SU-DHL-6 (cell line): ENCODE measurements around the gene HOXD3.

ENCODE experiments used
- H2AFZ ChIP-seq: fragments of 200-600 bp; sonication (generic); 2 replicates; pipeline ENCODE4 v1.6.1; 2014; ENCODE audit warnings: low read depth, mild to moderate bottlenecking, moderate library complexity, mixed read lengths, antibody characterized with exemption, low read length; ENCODE audit not compliant: severe bottlenecking
- H3F3A ChIP-seq: fragments of 200-600 bp; shearing (Covaris generic); 2 replicates; pipeline ENCODE4 v1.6.0; 2016; ENCODE audit warnings: antibody characterized with exemption, mild to moderate bottlenecking; ENCODE audit not compliant: insufficient read depth
- H3K27ac ChIP-seq: fragments of 200-600 bp; sonication (generic); 2 replicates; pipeline ENCODE4 v1.5.1; 2016; ENCODE audit warnings: low read depth, mild to moderate bottlenecking, low read length, moderate library complexity, mixed read lengths
- H3K27me3 ChIP-seq: fragments of 200-600 bp; sonication (generic), shearing (Covaris generic); 2 replicates; pipeline ENCODE4 v1.6.0; 2014; ENCODE audit warnings: mild to moderate bottlenecking, low read length
- H3K36me3 ChIP-seq: fragments of 200-600 bp; sonication (generic); 2 replicates; pipeline ENCODE4 v1.6.1; 2014; ENCODE audit warnings: mild to moderate bottlenecking, low read length, mixed read lengths
- H3K4me2 ChIP-seq: fragments of 300-600, 200-600 bp; shearing (Covaris generic), sonication (generic); 2 replicates; pipeline ENCODE4 v1.6.0; 2014; ENCODE audit warnings: low read length, low read depth, mild to moderate bottlenecking; ENCODE audit not compliant: poor library complexity, severe bottlenecking
- H3K4me3 ChIP-seq: fragments of 200-600 bp; sonication (generic); 2 replicates; pipeline ENCODE4 v1.5.1; 2014; ENCODE audit warnings: antibody characterized with exemption, low read length, mild to moderate bottlenecking, mixed read lengths; ENCODE audit not compliant: insufficient read depth, poor library complexity, severe bottlenecking
- H3K79me2 ChIP-seq: fragments of 200-600 bp; sonication (generic); 2 replicates; pipeline ENCODE4 v1.6.1; 2014; ENCODE audit warnings: mild to moderate bottlenecking, low read length, moderate library complexity; ENCODE audit not compliant: insufficient read depth
- H3K9ac ChIP-seq: fragments of 200-600 bp; sonication (generic); 2 replicates; pipeline ENCODE4 v1.7.0; 2014; ENCODE audit warnings: mild to moderate bottlenecking, low read length
- H3K9me2 ChIP-seq: fragments of 200-600 bp; sonication (generic); replicated peaks from 2 replicates; pipeline ENCODE4 v1.6.1; 2014; ENCODE audit warnings: low read length; ENCODE audit not compliant: insufficient read depth
- H3K9me3 ChIP-seq: fragments of 200-600 bp; sonication (generic); 2 replicates; pipeline ENCODE4 v1.6.1; 2014; ENCODE audit warnings: low read length, mixed read lengths; ENCODE audit not compliant: insufficient read depth
- H4K20me1 ChIP-seq: fragments of 200-600 bp; sonication (generic); 2 replicates; pipeline ENCODE4 v1.6.1; 2014; ENCODE audit warnings: low read depth, mild to moderate bottlenecking, antibody characterized with exemption, low read length, moderate library complexity, mixed read lengths
- CTCF ChIP-seq: fragments of 200-600 bp; sonication (generic); IDR thresholded peaks from one replicate; pipeline ENCODE4 v1.5.1; 2017; ENCODE audit warnings: antibody characterized with exemption, mild to moderate bottlenecking, low read length, moderate library complexity; ENCODE audit not compliant: insufficient read depth, poor library complexity, severe bottlenecking
- EZH2phosphoT487 ChIP-seq: fragments of 200-600 bp; sonication (generic), shearing (Covaris generic); conservative IDR thresholded peaks from 2 replicates; pipeline ENCODE4 v1.6.1; 2018; ENCODE audit warnings: mild to moderate bottlenecking, antibody characterized with exemption, low read length, moderate library complexity, mixed read lengths

Gene HOXD3

DNA sequence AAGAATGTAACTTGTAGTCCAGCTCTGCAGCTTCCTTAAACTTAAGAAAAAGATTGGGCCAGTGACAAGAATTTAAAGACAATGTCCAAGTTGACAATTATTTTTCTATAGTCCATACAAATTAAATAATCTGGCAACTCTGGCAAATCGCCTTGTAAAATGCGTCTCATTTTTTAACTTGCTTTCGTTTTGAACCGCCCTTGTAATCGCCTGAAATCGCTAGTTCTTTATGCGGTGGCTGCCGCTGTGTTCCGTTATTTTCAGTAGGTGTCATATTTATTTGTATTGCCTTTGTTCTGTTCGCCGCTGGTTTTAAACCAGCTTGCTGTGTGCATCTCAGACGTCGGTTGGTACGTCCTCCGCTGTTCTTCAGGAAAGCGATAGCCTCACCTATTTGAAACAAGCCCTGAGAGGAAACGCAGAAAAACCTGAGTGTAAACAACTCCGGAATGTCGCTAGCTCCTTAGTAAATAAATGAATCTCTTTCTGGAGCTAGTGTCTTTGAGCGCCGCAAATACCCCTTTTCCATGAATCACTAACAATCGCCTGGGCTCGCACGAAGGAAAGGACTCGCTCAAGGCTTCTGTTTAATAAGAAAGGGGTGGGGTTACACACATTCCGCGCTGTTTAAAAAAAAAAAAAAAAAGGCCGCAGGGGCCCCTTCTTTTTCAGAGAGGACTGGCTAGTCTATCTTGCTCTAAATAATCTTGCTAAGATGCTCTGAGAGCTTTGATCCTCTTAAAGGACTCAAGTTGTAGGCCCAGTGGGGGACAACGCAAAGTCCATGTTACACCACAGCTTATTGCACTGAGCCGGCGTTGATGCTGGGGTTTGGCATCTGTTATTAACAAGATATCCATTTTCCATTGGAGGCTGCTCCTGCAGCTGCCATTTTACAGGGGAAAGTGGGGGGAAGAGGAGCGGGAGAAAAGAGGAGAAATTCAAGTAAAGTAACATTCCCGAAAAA is 24.6 kb upstream of the HOXD3 start:
- H3K79me2 ChIP-seq: no peaks in the 10 kb centered on the region
- no peaks in the 10 kb centered on the region for H3K27me3 ChIP-seq
- no peak for TF ChIP-seq CTCF
- no peak for TF ChIP-seq EZH2phosphoT487
- H3K9me3 ChIP-seq: no peaks in the 10 kb centered on the region
- no peak overlapping the region for H3K27ac ChIP-seq
- no peak overlapping the region for H2AFZ ChIP-seq
- no peak overlapping the region for H3K4me3 ChIP-seq
- no peaks in the 10 kb centered on the region for H4K20me1 ChIP-seq
- no peaks in the 10 kb centered on the region for H3F3A ChIP-seq
- H3K9me2 ChIP-seq: no peaks in the 10 kb centered on the region
- H3K4me2 ChIP-seq: no peak overlapping the region
- H3K36me3 ChIP-seq: no peaks in the 10 kb centered on the region
- H3K9ac ChIP-seq: no peak overlapping the region

DNA sequence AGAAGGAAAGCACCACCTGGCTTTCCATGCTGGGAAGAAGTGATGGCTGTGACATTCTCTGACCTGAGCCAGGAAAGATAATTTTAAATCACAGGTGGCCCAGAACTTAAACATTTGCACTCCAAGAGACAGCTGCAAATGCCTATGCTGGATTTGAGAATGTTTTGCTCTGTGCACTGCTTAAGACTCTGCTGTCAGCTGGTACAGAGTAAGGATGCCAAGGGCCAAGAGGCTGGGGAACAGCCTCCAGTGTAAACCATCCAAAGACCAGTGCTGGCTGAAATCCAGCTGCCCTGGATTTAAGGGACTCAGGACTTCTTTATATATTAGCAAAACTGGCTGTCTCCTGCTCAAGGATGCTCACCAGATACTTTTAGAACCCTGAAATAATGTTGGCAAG is 23.7 kb upstream of the HOXD3 start:
- no peaks in the 10 kb centered on the region for H3K27me3 ChIP-seq
- TF ChIP-seq EZH2phosphoT487 (no peak), CTCF (no peak)
- H3K79me2 ChIP-seq: no peaks in the 10 kb centered on the region
- H3F3A ChIP-seq: no peaks in the 10 kb centered on the region
- H2AFZ ChIP-seq: no peak overlapping the region
- no peak overlapping the region for H3K4me3 ChIP-seq
- H3K27ac ChIP-seq: no peak overlapping the region
- H3K9ac ChIP-seq: no peak overlapping the region
- H3K9me2 ChIP-seq: no peaks in the 10 kb centered on the region
- H3K9me3 ChIP-seq: no peaks in the 10 kb centered on the region
- no peaks in the 10 kb centered on the region for H4K20me1 ChIP-seq
- no peak overlapping the region for H3K4me2 ChIP-seq
- H3K36me3 ChIP-seq: no peaks in the 10 kb centered on the region

- H3K27me3 ChIP-seq: no peaks in the 10 kb centered on the region
- no peaks in the 10 kb centered on the region for H3K79me2 ChIP-seq
- no peak overlapping the region for H3K27ac ChIP-seq
- H3K9ac ChIP-seq: no peak overlapping the region
- H2AFZ ChIP-seq: no peak overlapping the region
- no peak overlapping the region for H3K4me3 ChIP-seq
- H3K9me2 ChIP-seq: no peaks in the 10 kb centered on the region
- H3K36me3 ChIP-seq: no peaks in the 10 kb centered on the region
- no peaks in the 10 kb centered on the region for H3F3A ChIP-seq
- no peaks in the 10 kb centered on the region for H4K20me1 ChIP-seq
- no peak for TF ChIP-seq CTCF
- TF ChIP-seq EZH2phosphoT487: no peak
- H3K4me2 ChIP-seq: no peak overlapping the region
- H3K9me3 ChIP-seq: no peaks in the 10 kb centered on the region
Measured at GRCh38 chr2:176134035-176134434, 23.1 kb upstream of the HOXD3 start.
